H9 (cell line): ENCODE measurements around the gene FEM1C. TPM values are rescaled to one million over a fixed set of nuclear protein-coding genes. Genes with fewer than 3 reads are reported as not detected.

Experiments
- DNase-seq: peaks from one replicate; pipeline ENCODE4 v3.0.0-alpha.2; 2017
- H2AFZ ChIP-seq: one replicate; pipeline ENCODE4 v1.6.1; 2013; ENCODE audit warnings: mild to moderate bottlenecking, low read length, control low read depth, moderate library complexity
- H2AK5ac ChIP-seq: 2 replicates; pipeline ENCODE4 v1.6.1; 2013; ENCODE audit warnings: low read length, control low read depth, mixed read lengths; ENCODE audit not compliant: insufficient read length
- H2BK120ac ChIP-seq: one replicate; pipeline ENCODE4 v1.6.1; 2013; ENCODE audit warnings: low read depth, mild to moderate bottlenecking, low read length, control low read depth, inconsistent platforms; ENCODE audit not compliant: poor library complexity, severe bottlenecking
- H2BK12ac ChIP-seq: 2 replicates; pipeline ENCODE4 v1.6.1; 2013; ENCODE audit warnings: low read length, control low read depth, mixed read lengths, low read depth; ENCODE audit not compliant: insufficient read length
- H2BK15ac ChIP-seq: 2 replicates; pipeline ENCODE4 v1.6.1; 2013; ENCODE audit warnings: low read depth, low read length, control low read depth
- H2BK20ac ChIP-seq: one replicate; pipeline ENCODE4 v1.6.1; 2013; ENCODE audit warnings: low read depth, mild to moderate bottlenecking, low read length, control low read depth, inconsistent platforms; ENCODE audit not compliant: poor library complexity, severe bottlenecking
- H2BK5ac ChIP-seq: 2 replicates; pipeline ENCODE4 v1.6.1; 2013; ENCODE audit warnings: low read length, control low read depth, mixed read lengths; ENCODE audit not compliant: insufficient read length
- H3K14ac ChIP-seq: 2 replicates; pipeline ENCODE4 v1.6.1; 2013; ENCODE audit warnings: low read length, control low read depth; ENCODE audit not compliant: insufficient read depth
- H3K18ac ChIP-seq: 2 replicates; pipeline ENCODE4 v1.6.1; 2013; ENCODE audit warnings: low read depth, mild to moderate bottlenecking, mixed read lengths, low read length, control low read depth; ENCODE audit not compliant: insufficient read length
- H3K23ac ChIP-seq: 2 replicates; pipeline ENCODE4 v1.6.1; 2013; ENCODE audit warnings: low read length, control low read depth, mixed read lengths, low read depth; ENCODE audit not compliant: insufficient read length
- H3K23me2 ChIP-seq: 2 replicates; pipeline ENCODE4 v1.6.1; 2013; ENCODE audit warnings: low read depth, mild to moderate bottlenecking, mixed read lengths, low read length, control low read depth; ENCODE audit not compliant: insufficient read length, poor library complexity, severe bottlenecking
- H3K27ac ChIP-seq: 2 replicates; pipeline ENCODE4 v1.5.1; 2013; ENCODE audit warnings: low read length, control low read depth, mixed read lengths, low read depth; ENCODE audit not compliant: insufficient read length
- H3K27me3 ChIP-seq: 2 replicates; pipeline ENCODE4 v1.6.1; 2013; ENCODE audit warnings: low read length, control low read depth, inconsistent platforms; ENCODE audit not compliant: insufficient read depth
- H3K4ac ChIP-seq: 2 replicates; pipeline ENCODE4 v1.6.1; 2013; ENCODE audit warnings: low read depth, mild to moderate bottlenecking, control low read depth, inconsistent platforms, low read length, moderate library complexity
- H3K4me1 ChIP-seq: 2 replicates; pipeline ENCODE4 v1.6.1; 2013; ENCODE audit warnings: low read length, control low read depth, inconsistent platforms; ENCODE audit not compliant: insufficient read depth
- H3K4me2 ChIP-seq: 2 replicates; pipeline ENCODE4 v1.6.1; 2013; ENCODE audit warnings: low read length, control low read depth, mixed read lengths; ENCODE audit not compliant: insufficient read length, insufficient read depth
- H3K56ac ChIP-seq: 2 replicates; pipeline ENCODE4 v1.6.1; 2013; ENCODE audit warnings: low read depth, mild to moderate bottlenecking, mixed read lengths, low read length, control low read depth; ENCODE audit not compliant: insufficient read length
- H3K79me1 ChIP-seq: 2 replicates; pipeline ENCODE4 v1.6.1; 2013; ENCODE audit warnings: low read depth, mild to moderate bottlenecking, moderate library complexity, low read length, control low read depth, inconsistent platforms; ENCODE audit not compliant: insufficient read depth, poor library complexity, severe bottlenecking
- H3K79me2 ChIP-seq: 2 replicates; pipeline ENCODE4 v1.6.1; 2013; ENCODE audit warnings: low read length, control low read depth, inconsistent platforms; ENCODE audit not compliant: insufficient read depth
- H3K9ac ChIP-seq: 2 replicates; pipeline ENCODE4 v1.6.1; 2013; ENCODE audit warnings: low read length, control low read depth, mixed read lengths; ENCODE audit not compliant: insufficient read length; ENCODE audit errors: extremely low read depth
- H3K9me3 ChIP-seq: one replicate; pipeline ENCODE4 v1.6.1; 2013; ENCODE audit warnings: low read depth, low read length, inconsistent platforms; ENCODE audit not compliant: control insufficient read depth
- H3T11ph ChIP-seq: one replicate; pipeline ENCODE4 v1.6.1; 2013; ENCODE audit warnings: mild to moderate bottlenecking, low read length, control low read depth, inconsistent platforms
- H4K20me1 ChIP-seq: one replicate; pipeline ENCODE4 v1.6.1; 2013; ENCODE audit not compliant: control insufficient read depth, insufficient read length, insufficient read depth
- H4K5ac ChIP-seq: 2 replicates; pipeline ENCODE4 v1.6.1; 2013; ENCODE audit warnings: low read depth, mild to moderate bottlenecking, mixed read lengths, low read length, control low read depth; ENCODE audit not compliant: insufficient read length
- H4K8ac ChIP-seq: replicated peaks from 2 replicates; pipeline ENCODE4 v1.6.1; 2013; ENCODE audit warnings: low read length, control low read depth, mixed read lengths, low read depth; ENCODE audit not compliant: insufficient read length
- H4K91ac ChIP-seq: 2 replicates; pipeline ENCODE4 v1.6.1; 2013; ENCODE audit warnings: low read depth, mild to moderate bottlenecking, moderate library complexity, mixed read lengths, low read length, control low read depth; ENCODE audit not compliant: insufficient read length
- H3K27ac Mint-ChIP-seq, 3 experiments: 2 replicates in 2 of 3; 3 replicates in 1 of 3; pipeline ENCODE4 v1.8.0; 2020 to 2021; ENCODE audit warnings: mixed read lengths in 3 of 3, mild to moderate bottlenecking in 1 of 3, moderate library complexity in 1 of 3
- H3K27me3 Mint-ChIP-seq: 2 replicates; pipeline ENCODE4 v1.8.0; 2021; ENCODE audit warnings: low read depth, mild to moderate bottlenecking, moderate library complexity, mixed read lengths
- H3K36me3 Mint-ChIP-seq, 3 experiments: 2 replicates in 2 of 3; 3 replicates in 1 of 3; pipeline ENCODE4 v1.8.0; 2020 to 2021; ENCODE audit warnings: low read depth in 3 of 3, mixed read lengths in 3 of 3; ENCODE audit not compliant: insufficient read depth in 1 of 3
- H3K4me1 Mint-ChIP-seq, 2 experiments: 2 replicates each; pipeline ENCODE4 v1.8.0; 2020; ENCODE audit warnings: mixed read lengths in 2 of 2
- H3K4me3 Mint-ChIP-seq, 2 experiments: 2 replicates in 1 of 2; 3 replicates in 1 of 2; pipeline ENCODE4 v1.8.0; 2020 to 2021; ENCODE audit warnings: mild to moderate bottlenecking in 2 of 2, mixed read lengths in 2 of 2, moderate library complexity in 1 of 2
- H3K9me3 Mint-ChIP-seq, 2 experiments: 2 replicates in 1 of 2; 3 replicates in 1 of 2; pipeline ENCODE4 v1.8.0; 2020; ENCODE audit warnings: mild to moderate bottlenecking in 2 of 2, mixed read lengths in 2 of 2, moderate library complexity in 1 of 2
- CTCF ChIP-seq: fragments of 200-600 bp; sonication (generic); conservative IDR thresholded peaks from 3 replicates; pipeline ENCODE4 v1.8.0; 2021; ENCODE audit warnings: antibody characterized with exemption, mild to moderate bottlenecking
- WGBS: extraction: QIAGEN DNeasy Blood & Tissue Kit; methylation state at CpG from one replicate; pipeline ENCODE4 v1.1.7; 2013; ENCODE audit warnings: missing lambda C conversion rate, low lambda C conversion rate, mixed read lengths; ENCODE audit not compliant: insufficient read length; ENCODE audit errors: extremely low coverage; 5-methylcytosine and 5-hydroxymethylcytosine counted together
- total RNA-seq: library from RNA; stranded (reverse); gene quantifications from 2 replicates; pipeline ENCODE4 v1.2.1, GENCODE V29; 2021

Gene FEM1C
- total RNA-seq, 1 experiment from 2014 or later: 15.2 TPM

- H3K4me3 Mint-ChIP-seq: no peak overlapping the region
- Histone ChIP-seq H2BK20ac (no peak overlapping the region), H3K79me1 (no peaks in the 10 kb centered on the region)
Observed at GRCh38 chr5:115551415-115551814, 6.8 kb upstream of the FEM1C start.

More at GRCh38 chr5:115551415-115551814, 6.8 kb upstream of the FEM1C start:
- H3K9ac ChIP-seq: no peak overlapping the region
- no peak overlapping the region for H3K14ac ChIP-seq
- H2AFZ ChIP-seq: no peak overlapping the region
- H2AK5ac ChIP-seq: no peak overlapping the region
- no peak overlapping the region for H4K5ac ChIP-seq
- H2BK120ac ChIP-seq: no peak overlapping the region
- no peak for TF ChIP-seq CTCF
- Mint-ChIP-seq H3K36me3 (peaks cover 0 to 1% (median under 1%) of the 10 kb centered on the region in 3 experiments; a peak in 2 of 7 replicates), H3K27ac (no peak overlapping the region), H3K27me3 (peaks cover 2% of the 10 kb centered on the region; the same call in 1 of the 2 replicates), H3K4me1 (peaks cover 17 to 18% of the 10 kb centered on the region in 2 experiments), H3K9me3 (peaks cover 3% of the 10 kb centered on the region in 2 experiments; a peak in 2 of 5 replicates)
- H2BK12ac ChIP-seq: no peak overlapping the region
- H3K23ac ChIP-seq: no peak overlapping the region
- H3K4me1 ChIP-seq: no peaks in the 10 kb centered on the region
- H3K9me3 ChIP-seq: no peaks in the 10 kb centered on the region
- no peaks in the 10 kb centered on the region for H3K79me2 ChIP-seq
- no peak overlapping the region for H3K18ac ChIP-seq
- no peaks in the 10 kb centered on the region for H4K20me1 ChIP-seq
- DNase-seq: no peak
- no peak overlapping the region for H3K4ac ChIP-seq
- H3K27me3 ChIP-seq: no peaks in the 10 kb centered on the region
- no CpG with 5 or more reads among the region's 4 CpGs for WGBS
- H4K91ac ChIP-seq: no peak overlapping the region
- no peak overlapping the region for H3K4me2 ChIP-seq
- no peak overlapping the region for H2BK15ac ChIP-seq
- no peak overlapping the region for H3T11ph ChIP-seq
- H2BK5ac ChIP-seq: no peak overlapping the region
- H3K23me2 ChIP-seq: no peaks in the 10 kb centered on the region
- no peak overlapping the region for H3K56ac ChIP-seq
- H4K8ac ChIP-seq: no peak overlapping the region
- no peak overlapping the region for H3K27ac ChIP-seq
